ENCODE data around the gene PI4KA. TPM values are rescaled to one million over a fixed set of nuclear protein-coding genes. Genes with fewer than 3 reads are reported as not detected.

The PI4KA gene
- total RNA-seq, 4 donors from 2014 or later, result 69.8 to 115 (median 82.3) TPM

DNA sequence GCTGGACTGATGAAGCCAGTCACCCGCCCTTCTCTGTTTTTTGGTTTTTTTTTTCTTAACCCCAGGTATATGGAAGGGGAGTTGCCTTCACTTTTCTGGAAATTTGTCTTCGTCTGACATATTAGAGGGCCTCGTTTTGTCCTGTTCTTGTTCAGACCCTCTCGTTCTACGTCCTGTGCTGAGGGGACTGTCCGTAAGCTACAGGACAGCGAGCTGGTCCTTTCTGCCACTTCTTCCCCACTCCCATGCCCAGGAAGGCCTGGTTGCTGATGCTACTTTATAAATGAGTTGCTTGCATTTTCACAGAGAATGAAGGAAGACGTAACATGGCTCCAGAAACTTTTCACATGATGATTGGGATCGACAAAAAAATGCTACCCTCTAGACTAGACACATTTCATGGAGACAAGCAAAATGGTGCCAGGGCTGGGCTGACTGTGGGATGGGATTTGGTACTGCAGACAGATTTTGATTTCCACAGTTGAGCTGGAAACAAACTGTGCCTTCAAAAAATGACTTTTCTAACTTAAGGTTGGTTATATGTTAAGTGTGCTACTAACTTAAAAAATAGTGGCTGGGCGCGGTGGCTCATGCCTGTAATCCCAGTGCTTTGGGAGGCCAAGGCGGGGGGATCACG, 31.4 kb upstream of the PI4KA start:
- H3K36me3 ChIP-seq, result peaks cover 0 to 46% (median 40%) of the 10 kb centered on the region in 4 donors
- intact Hi-C loops (cut with DNase I), result loop anchor here (10.0 kb wide), 1 partner anchor 75 kb away; the partner anchor contains the start of gene AIFM3
- 92% methylated on average over 12 of the region's 13 CpGs for WGBS
- no peaks in the 10 kb centered on the region for H3K27me3 ChIP-seq
- no peak overlapping the region for H3K4me3 ChIP-seq
- no peak overlapping the region for H3K27ac ChIP-seq (replicated peaks in 1 of 4)
- no peaks in the 10 kb centered on the region for H3K9me3 ChIP-seq
- DNase-seq (ENCODE audit: extremely low spot score), result no peak
- H3K4me1 ChIP-seq, result peaks cover 6 to 12% (median 8%) of the 10 kb centered on the region in 4 donors
- TF ChIP-seq POLR2AphosphoS5 (IDR thresholded peaks at IDR 0.05) (no peak), EP300 (IDR thresholded peaks at IDR 0.05) (no peak)
- TF ChIP-seq, protein P1, sequence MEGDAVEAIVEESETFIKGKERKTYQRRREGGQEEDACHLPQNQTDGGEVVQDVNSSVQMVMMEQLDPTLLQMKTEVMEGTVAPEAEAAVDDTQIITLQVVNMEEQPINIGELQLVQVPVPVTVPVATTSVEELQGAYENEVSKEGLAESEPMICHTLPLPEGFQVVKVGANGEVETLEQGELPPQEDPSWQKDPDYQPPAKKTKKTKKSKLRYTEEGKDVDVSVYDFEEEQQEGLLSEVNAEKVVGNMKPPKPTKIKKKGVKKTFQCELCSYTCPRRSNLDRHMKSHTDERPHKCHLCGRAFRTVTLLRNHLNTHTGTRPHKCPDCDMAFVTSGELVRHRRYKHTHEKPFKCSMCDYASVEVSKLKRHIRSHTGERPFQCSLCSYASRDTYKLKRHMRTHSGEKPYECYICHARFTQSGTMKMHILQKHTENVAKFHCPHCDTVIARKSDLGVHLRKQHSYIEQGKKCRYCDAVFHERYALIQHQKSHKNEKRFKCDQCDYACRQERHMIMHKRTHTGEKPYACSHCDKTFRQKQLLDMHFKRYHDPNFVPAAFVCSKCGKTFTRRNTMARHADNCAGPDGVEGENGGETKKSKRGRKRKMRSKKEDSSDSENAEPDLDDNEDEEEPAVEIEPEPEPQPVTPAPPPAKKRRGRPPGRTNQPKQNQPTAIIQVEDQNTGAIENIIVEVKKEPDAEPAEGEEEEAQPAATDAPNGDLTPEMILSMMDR (IDR thresholded peaks at IDR 0.05), result no peak

DNA sequence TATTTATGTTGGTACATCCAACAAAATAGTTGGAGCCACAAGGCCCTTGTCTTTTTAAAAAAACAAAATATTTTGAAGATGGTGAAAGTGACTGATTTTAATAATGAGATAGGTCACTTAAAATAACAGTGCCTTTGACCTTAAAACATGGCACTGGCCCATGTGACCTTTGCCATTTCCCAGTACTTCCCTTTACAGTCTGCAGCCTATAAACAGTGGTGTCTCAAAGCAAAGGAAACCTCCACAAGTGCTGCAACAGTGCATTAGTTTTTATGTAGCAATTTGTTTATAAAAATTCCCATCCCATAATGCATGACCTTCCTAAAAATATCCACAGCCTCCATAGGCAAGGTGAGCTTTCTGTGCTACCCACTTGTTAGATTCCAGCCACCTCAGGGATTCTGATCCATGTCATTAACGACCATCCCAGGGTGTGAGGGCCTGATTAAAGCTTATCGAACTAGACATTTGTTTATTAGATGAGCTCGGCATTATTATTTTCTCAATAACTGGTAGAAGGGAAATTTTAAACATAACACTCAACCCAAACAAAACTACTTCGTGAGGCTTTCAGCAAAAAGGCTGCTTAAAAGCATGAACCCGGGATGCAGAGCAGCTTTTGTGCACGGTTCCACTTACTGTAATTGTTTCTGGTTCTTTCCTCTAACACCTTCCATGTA, 30.6 kb upstream of the PI4KA start:
- intact Hi-C loops (cut with DNase I), result loop anchor here (10.0 kb wide), 1 partner anchor 76 kb away; the partner anchor contains the start of gene AIFM3
- no peak for DNase-seq (ENCODE audit: extremely low spot score)
- TF ChIP-seq POLR2AphosphoS5 (IDR thresholded peaks at IDR 0.05), result no peak
- TF ChIP-seq POLR2A (IDR thresholded peaks at IDR 0.05; ENCODE audit: low read depth), result no peak
- TF ChIP-seq EP300 (IDR thresholded peaks at IDR 0.05), result no peak
- TF ChIP-seq, protein P1 (IDR thresholded peaks at IDR 0.05), result no peak
- Histone ChIP-seq H3K9me3 (no peaks in the 10 kb centered on the region), H3K36me3 (peaks cover 0 to 55% (median 47%) of the 10 kb centered on the region in 4 donors), H3K4me1 (peaks cover 6 to 12% (median 8%) of the 10 kb centered on the region in 4 donors), H3K4me3 (no peak overlapping the region), H3K27ac (replicated peaks in 1 of 4) (no peak overlapping the region), H3K27me3 (no peaks in the 10 kb centered on the region)
- 87% methylated on average over 6 of the region's 6 CpGs for WGBS

DNA sequence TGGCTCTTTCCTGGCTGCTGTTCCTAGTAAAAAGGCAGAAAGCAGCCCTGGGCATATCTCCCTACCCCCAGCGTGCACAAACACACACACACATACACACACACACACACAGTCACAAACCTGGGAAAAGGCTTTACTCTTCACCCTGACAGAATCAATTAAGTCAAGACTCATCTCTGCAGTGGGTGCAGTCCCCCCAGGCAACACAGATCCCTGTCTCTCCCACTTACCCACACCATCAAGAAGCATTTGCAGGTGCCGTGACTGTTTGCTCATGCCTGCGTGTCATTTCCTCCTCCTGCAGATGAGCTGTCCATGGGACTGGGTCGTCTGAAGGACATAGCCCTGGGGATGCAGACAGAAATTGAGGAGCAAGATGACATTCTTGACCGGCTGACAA, 28.8 kb upstream of the PI4KA start:
- DNase-seq (ENCODE audit: extremely low spot score), result no peak
- no peaks in the 10 kb centered on the region for H3K27me3 ChIP-seq
- intact Hi-C loops (cut with DNase I), result loop anchor here (10.0 kb wide), 1 partner anchor 77 kb away; the partner anchor contains the start of gene AIFM3
- 73% methylated on average over 5 of the region's 5 CpGs for WGBS
- peaks cover 8 to 73% (median 65%) of the 10 kb centered on the region in 4 donors for H3K36me3 ChIP-seq
- TF ChIP-seq POLR2AphosphoS5 (IDR thresholded peaks at IDR 0.05), result no peak
- no peak for TF ChIP-seq POLR2A (IDR thresholded peaks at IDR 0.05; ENCODE audit: low read depth)
- TF ChIP-seq, protein P1 (IDR thresholded peaks at IDR 0.05), result no peak
- no peak for TF ChIP-seq EP300 (IDR thresholded peaks at IDR 0.05)
- H3K9me3 ChIP-seq, result no peaks in the 10 kb centered on the region
- no peak overlapping the region for H3K4me3 ChIP-seq
- H3K4me1 ChIP-seq, result peaks cover 6 to 12% (median 8%) of the 10 kb centered on the region in 4 donors
- H3K27ac ChIP-seq (replicated peaks in 1 of 4), result no peak overlapping the region

DNA sequence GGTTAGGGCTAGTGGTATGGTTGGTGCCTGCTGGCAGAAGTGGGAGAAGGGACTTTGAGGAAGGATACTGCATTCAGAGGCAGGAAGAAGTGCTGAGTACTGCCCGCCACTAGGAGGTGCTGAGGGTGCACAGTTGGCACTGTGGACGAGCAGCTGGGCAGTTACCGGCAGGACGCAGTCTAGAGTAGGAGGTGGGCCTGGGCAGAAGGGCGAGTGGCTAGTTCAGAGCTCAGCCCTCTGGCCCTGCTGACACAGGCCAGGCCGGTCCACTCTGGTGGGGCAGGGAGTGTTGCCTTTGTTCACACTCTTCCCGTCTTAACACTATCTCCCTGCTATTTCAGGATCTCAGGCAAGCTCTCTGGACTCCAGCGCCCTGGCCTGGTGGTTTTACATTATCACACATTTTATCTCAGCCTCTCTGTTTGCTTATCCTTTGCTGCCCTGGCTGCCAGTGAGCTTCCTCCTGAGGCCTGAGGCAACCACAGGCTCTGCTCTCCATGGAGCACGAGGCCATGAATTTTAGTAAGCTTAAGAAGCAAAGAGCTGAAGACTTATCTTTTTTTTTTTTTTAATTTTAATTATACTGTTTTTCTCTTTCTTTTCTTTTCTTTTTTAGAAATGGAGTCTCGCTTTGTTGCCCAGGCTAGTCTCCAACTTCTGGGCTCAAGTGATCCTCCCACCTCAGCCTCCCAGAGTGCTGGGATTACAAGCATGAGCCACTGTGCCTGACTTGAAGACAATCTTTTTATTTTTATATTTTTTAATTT, 27.1 kb upstream of the PI4KA start:
- Histone ChIP-seq H3K4me1 (peaks cover 6 to 12% (median 8%) of the 10 kb centered on the region in 4 donors), H3K9me3 (no peaks in the 10 kb centered on the region), H3K27ac (replicated peaks in 1 of 4) (peak overlapping the region; percentile 48 to 74 (median 68)), H3K36me3 (peaks cover 20 to 89% (median 81%) of the 10 kb centered on the region in 4 donors), H3K27me3 (no peaks in the 10 kb centered on the region), H3K4me3 (no peak overlapping the region)
- intact Hi-C loops (cut with DNase I), result loop anchor here (10.0 kb wide), 1 partner anchor 79 kb away; the partner anchor contains the start of gene AIFM3
- peak in 1 of 2 donors; percentile 72 for TF ChIP-seq POLR2AphosphoS5 (IDR thresholded peaks at IDR 0.05)
- no peak for TF ChIP-seq EP300 (IDR thresholded peaks at IDR 0.05)
- TF ChIP-seq, protein P1 (IDR thresholded peaks at IDR 0.05), result peak; percentile 84 to 89 (median 85)
- peak; percentile 93 for DNase-seq (ENCODE audit: extremely low spot score)
- 36% methylated on average over 10 of the region's 10 CpGs for WGBS

All from esophagus muscularis mucosa (tissue), 4 donors.